Endodermal cell (in vitro differentiated cells): ENCODE measurements around the gene CDK11A. TPM values are rescaled to one million over a fixed set of nuclear protein-coding genes. Genes with fewer than 3 reads are reported as not detected.
"Not testable (repeated sequence)": the region's sequence is repeated elsewhere in the genome, so short reads cannot be mapped to it uniquely, and the experiment has no call there.

Experiments used
- DNase-seq: peaks from one replicate; pipeline ENCODE4 v3.0.0-alpha.2; 2017
- H3K27ac ChIP-seq: 2 replicates; pipeline ENCODE4 v1.5.1; 2013; ENCODE audit warnings: mild to moderate bottlenecking, low read depth, low read length, moderate library complexity
- H3K27me3 ChIP-seq: 2 replicates; pipeline ENCODE4 v1.6.1; 2013; ENCODE audit warnings: mild to moderate bottlenecking, low read length, moderate library complexity; ENCODE audit not compliant: insufficient read depth, control insufficient read depth, poor library complexity, severe bottlenecking
- H3K36me3 ChIP-seq: 2 replicates; pipeline ENCODE4 v1.7.0; 2013; ENCODE audit warnings: mild to moderate bottlenecking, low read length, moderate library complexity; ENCODE audit not compliant: control insufficient read depth, insufficient read depth
- H3K4me1 ChIP-seq: one replicate; pipeline ENCODE4 v1.7.0; 2013; ENCODE audit warnings: low read length; ENCODE audit not compliant: control insufficient read depth, insufficient read depth
- H3K4me3 ChIP-seq: 2 replicates; pipeline ENCODE4 v1.5.1; 2013; ENCODE audit warnings: mild to moderate bottlenecking, low read length, moderate library complexity
- H3K9ac ChIP-seq: 2 replicates; pipeline ENCODE4 v1.6.1; 2013; ENCODE audit warnings: mild to moderate bottlenecking, low read length, moderate library complexity; ENCODE audit not compliant: poor library complexity, severe bottlenecking; ENCODE audit errors: extremely low read depth
- H3K9me3 ChIP-seq: 2 replicates; pipeline ENCODE4 v1.6.1; 2013; ENCODE audit warnings: mild to moderate bottlenecking, low read length, moderate library complexity; ENCODE audit not compliant: control insufficient read depth
- H3K27ac Mint-ChIP-seq: 2 replicates; pipeline ENCODE4 v1.8.0; 2020; ENCODE audit warnings: mixed read lengths
- H3K27me3 Mint-ChIP-seq: 2 replicates; pipeline ENCODE4 v1.8.0; 2021; ENCODE audit warnings: mild to moderate bottlenecking, mixed read lengths; ENCODE audit not compliant: insufficient read depth
- H3K36me3 Mint-ChIP-seq: 2 replicates; pipeline ENCODE4 v1.8.0; 2020; ENCODE audit warnings: low read depth, mixed read lengths
- H3K4me1 Mint-ChIP-seq: 2 replicates; pipeline ENCODE4 v1.8.0; 2020; ENCODE audit warnings: mixed read lengths
- H3K4me3 Mint-ChIP-seq: 2 replicates; pipeline ENCODE4 v1.8.0; 2020; ENCODE audit warnings: mild to moderate bottlenecking, moderate library complexity, mixed read lengths
- H3K9me3 Mint-ChIP-seq: 2 replicates; pipeline ENCODE4 v1.8.0; 2020; ENCODE audit warnings: mild to moderate bottlenecking, mixed read lengths
- WGBS, 2 experiments: methylation state at CpG; one replicate each; pipeline versions ENCODE4 v1.1.5 to v1.1.7; 2013; ENCODE audit warnings: missing lambda C conversion rate in 2 of 2, mixed read lengths in 1 of 2; ENCODE audit not compliant: insufficient coverage in 1 of 2, insufficient read length in 1 of 2; 5-methylcytosine and 5-hydroxymethylcytosine counted together
- total RNA-seq, 2 donors: library from RNA; stranded (reverse); fragmentation: NEBNext Ultra II Directional in 1 of 2; extraction: Animal tissue kit (Norgen Biotek cat#: 25700) in 1 of 2; gene quantifications; 2 replicates in 1 of 2; 3 replicates in 1 of 2; pipeline ENCODE4 v1.2.1, GENCODE V29; 2021

CDK11A gene
- total RNA-seq, 2 donors from 2014 or later = 61.0 to 62.1 TPM

GRCh38 chr1:1700067-1700466 lies 24.1 kb downstream of the CDK11A start:
- not testable (repeated sequence) for H3K27me3 ChIP-seq
- WGBS, 2 experiments = no CpG with 5 or more reads among the region's 45 CpGs

GRCh38 chr1:1699061-1699460 lies 25.1 kb downstream of the CDK11A start:
- not testable (repeated sequence) for H3K27me3 ChIP-seq, DNase-seq, H3K36me3 Mint-ChIP-seq, H3K4me1 Mint-ChIP-seq, H3K27me3 Mint-ChIP-seq, H3K4me1 ChIP-seq, H3K36me3 ChIP-seq, H3K27ac ChIP-seq, H3K4me3 Mint-ChIP-seq, H3K9ac ChIP-seq, H3K9me3 Mint-ChIP-seq, H3K27ac Mint-ChIP-seq, H3K4me3 ChIP-seq, H3K9me3 ChIP-seq
- WGBS, 2 experiments = 96% methylated on average over 6 of the region's 19 CpGs; no CpG with 5 or more reads in 1 of the 2 experiments

More at GRCh38 chr1:1700067-1700466, 24.1 kb downstream of the CDK11A start:
- not testable (repeated sequence) for H3K4me1 Mint-ChIP-seq, H3K9me3 Mint-ChIP-seq, H3K4me1 ChIP-seq, DNase-seq, H3K36me3 Mint-ChIP-seq, H3K9me3 ChIP-seq, H3K4me3 ChIP-seq, H3K27ac ChIP-seq, H3K9ac ChIP-seq, H3K36me3 ChIP-seq, H3K4me3 Mint-ChIP-seq, H3K27me3 Mint-ChIP-seq, H3K27ac Mint-ChIP-seq

- not testable (repeated sequence) for H3K4me1 Mint-ChIP-seq, H3K4me1 ChIP-seq, H3K4me3 ChIP-seq, H3K27ac Mint-ChIP-seq, H3K36me3 Mint-ChIP-seq, H3K9me3 Mint-ChIP-seq, H3K27me3 ChIP-seq, DNase-seq, H3K27me3 Mint-ChIP-seq, H3K36me3 ChIP-seq, H3K27ac ChIP-seq, H3K9me3 ChIP-seq, H3K9ac ChIP-seq, H3K4me3 Mint-ChIP-seq
- 89 to 93% methylated on average over 3 to 12 of the region's 26 CpGs for WGBS, 2 experiments
Observed at GRCh38 chr1:1697358-1698183, 26.6 kb downstream of the CDK11A start.

- H3K4me1 Mint-ChIP-seq, H3K9me3 ChIP-seq, H3K27me3 ChIP-seq, H3K27ac ChIP-seq, H3K4me3 ChIP-seq, H3K36me3 ChIP-seq, H3K9me3 Mint-ChIP-seq, H3K27me3 Mint-ChIP-seq, H3K36me3 Mint-ChIP-seq, DNase-seq, H3K4me3 Mint-ChIP-seq, H3K4me1 ChIP-seq, H3K9ac ChIP-seq, H3K27ac Mint-ChIP-seq: not testable (repeated sequence)
- 92 to 100% methylated on average over 4 to 14 of the region's 23 CpGs for WGBS, 2 experiments
Observed at GRCh38 chr1:1696431-1697357, 27.5 kb downstream of the CDK11A start.

- not testable (repeated sequence) for H3K27me3 Mint-ChIP-seq, H3K27me3 ChIP-seq, H3K36me3 ChIP-seq, H3K4me1 Mint-ChIP-seq, H3K36me3 Mint-ChIP-seq, H3K9me3 Mint-ChIP-seq, H3K9me3 ChIP-seq, H3K4me1 ChIP-seq
- Histone ChIP-seq H3K4me3 (peak within 1 kb of the TSS; percentile 49), H3K27ac (peak within 1 kb of the TSS; percentile 99), H3K9ac (peak within 1 kb of the TSS; percentile 90)
- H3K4me3 Mint-ChIP-seq = peak within 1 kb of the TSS; percentile 56
- 0% methylated on average over 5 to 33 of the region's 98 CpGs for WGBS, 2 experiments
- peak; percentile 91 for DNase-seq
- H3K27ac Mint-ChIP-seq = peak within 1 kb of the TSS; percentile 86
Observed at GRCh38 chr1:1692714-1693647, 31.2 kb downstream of the CDK11A start, which contains the start of gene SLC35E2B. TSS of gene SLC35E2B (minus strand) at chr1:1692795. CDS start at chr1:1676699, 16,096 bp downstream.

GRCh38 chr1:1692324-1692713 lies 31.8 kb downstream of the CDK11A start:
- not testable (repeated sequence) for H3K4me1 Mint-ChIP-seq, H3K27ac Mint-ChIP-seq, H3K4me1 ChIP-seq, H3K36me3 ChIP-seq, H3K9me3 ChIP-seq, H3K36me3 Mint-ChIP-seq, H3K27me3 Mint-ChIP-seq, H3K27me3 ChIP-seq, H3K9me3 Mint-ChIP-seq
- H3K27ac ChIP-seq = peak overlapping the region; percentile 99
- peak overlapping the region; percentile 56 for H3K4me3 Mint-ChIP-seq
- peak overlapping the region; percentile 90 for H3K9ac ChIP-seq
- 0 to 2% methylated on average over 7 to 28 of the region's 45 CpGs for WGBS, 2 experiments
- peak overlapping the region; percentile 49 for H3K4me3 ChIP-seq
- peak; percentile 78 for DNase-seq
